IMR-90 (cell line): ENCODE measurements around the gene MBD2. TPM values are rescaled to one million over a fixed set of nuclear protein-coding genes. Genes with fewer than 3 reads are reported as not detected.
A peak's percentile ranks its signal among the peaks of the same experiment; 100 is the strongest.

Experiments used
- ATAC-seq: fragments of 200-7000 bp; cut with Tn5 transposase; 2 replicates; pipeline ENCODE4 v1.9.1; 2020; ENCODE audit warnings: low read depth, mild to moderate bottlenecking, moderate library complexity
- BruUV-seq: library from RNA; stranded (reverse); fragments of 400-500 nt; replicated peaks from 2 replicates; lab custom pipeline; 2021; lab: Mats Ljungman, UMichigan
- CTCF ChIA-PET: fragments of 300-600 bp; formaldehyde crosslinking; extraction: SDS; loops from one replicate; lab custom pipeline; 2021; ENCODE audit warnings: antibody characterized with exemption; lab: Yijun Ruan, JAX
- POLR2A ChIA-PET: fragments of 300-600 bp; sonication (Branson Sonifier 250); formaldehyde crosslinking; loops from one replicate; lab custom pipeline; 2022; ENCODE audit warnings: antibody characterized with exemption; ENCODE audit not compliant: unreplicated experiment; lab: Charles Lee
- DNase-seq: peaks from one replicate; pipeline ENCODE4 v3.0.0; 2013
- H2AFZ ChIP-seq: replicated peaks from 2 replicates; pipeline ENCODE3; 2013; ENCODE audit warnings: low read length, mild to moderate bottlenecking; ENCODE audit not compliant: poor library complexity
- H2AK5ac ChIP-seq: 2 replicates; pipeline ENCODE4 v1.6.1; 2013; ENCODE audit warnings: low read depth, low read length, inconsistent platforms
- H2AK9ac ChIP-seq: replicated peaks from 2 replicates; pipeline ENCODE3; 2013; ENCODE audit warnings: mild to moderate bottlenecking, low read depth, low read length, moderate library complexity; ENCODE audit not compliant: poor library complexity
- H2BK120ac ChIP-seq: 2 replicates; pipeline ENCODE4 v1.6.1; 2013; ENCODE audit warnings: low read depth, low read length, inconsistent platforms
- H2BK15ac ChIP-seq: 3 replicates; pipeline ENCODE4 v1.6.1; 2013; ENCODE audit warnings: low read depth, low read length, inconsistent platforms
- H2BK20ac ChIP-seq: 2 replicates; pipeline ENCODE4 v1.6.1; 2013; ENCODE audit warnings: low read depth, mild to moderate bottlenecking, inconsistent platforms, low read length, moderate library complexity
- H2BK5ac ChIP-seq: 2 replicates; pipeline ENCODE4 v1.6.1; 2013; ENCODE audit warnings: mild to moderate bottlenecking, low read depth, low read length, inconsistent platforms; ENCODE audit not compliant: poor library complexity, severe bottlenecking
- H3K14ac ChIP-seq: replicated peaks from 2 replicates; pipeline ENCODE4 v1.6.1; 2013; ENCODE audit warnings: low read depth, low read length, inconsistent platforms
- H3K18ac ChIP-seq: 2 replicates; pipeline ENCODE4 v1.6.1; 2013; ENCODE audit warnings: low read depth, low read length, control low read depth
- H3K23ac ChIP-seq: 2 replicates; pipeline ENCODE4 v1.6.1; 2013; ENCODE audit warnings: low read depth, low read length, inconsistent platforms
- H3K27ac ChIP-seq: 2 replicates; pipeline ENCODE4 v1.5.1; 2013; ENCODE audit warnings: mild to moderate bottlenecking, control low read depth, low read length; ENCODE audit not compliant: insufficient read depth
- H3K27me3 ChIP-seq: 2 replicates; pipeline ENCODE4 v1.6.1; 2013; ENCODE audit warnings: low read length; ENCODE audit not compliant: control insufficient read depth, insufficient read depth
- H3K36me3 ChIP-seq: 2 replicates; pipeline ENCODE4 v1.6.1; 2013; ENCODE audit warnings: low read length, mixed read lengths; ENCODE audit not compliant: control insufficient read depth, insufficient read depth
- H3K4ac ChIP-seq: 2 replicates; pipeline ENCODE4 v1.6.1; 2013; ENCODE audit warnings: low read depth, low read length, inconsistent platforms
- H3K4me1 ChIP-seq: 2 replicates; pipeline ENCODE4 v1.6.1; 2013; ENCODE audit warnings: low read length, mixed read lengths; ENCODE audit not compliant: control insufficient read depth, insufficient read depth
- H3K4me2 ChIP-seq: 2 replicates; pipeline ENCODE4 v1.6.1; 2013; ENCODE audit warnings: low read depth, mild to moderate bottlenecking, control low read depth, low read length, moderate library complexity
- H3K4me3 ChIP-seq: 2 replicates; pipeline ENCODE4 v1.5.1; 2013; ENCODE audit warnings: low read depth, mild to moderate bottlenecking, control low read depth, low read length, moderate library complexity; ENCODE audit not compliant: insufficient read depth
- H3K56ac ChIP-seq: 2 replicates; pipeline ENCODE4 v1.6.1; 2013; ENCODE audit warnings: low read length, inconsistent platforms; ENCODE audit not compliant: insufficient read depth; ENCODE audit errors: extremely low read depth
- H3K79me1 ChIP-seq, 2 experiments: 2 replicates each; pipeline ENCODE4 v1.6.1; 2013; ENCODE audit warnings: low read length in 2 of 2, inconsistent platforms in 1 of 2, low read depth in 1 of 2
- H3K9ac ChIP-seq: 2 replicates; pipeline ENCODE4 v1.6.1; 2013; ENCODE audit warnings: low read depth, low read length, control low read depth
- H3K9me1 ChIP-seq: 2 replicates; pipeline ENCODE4 v1.6.1; 2013; ENCODE audit warnings: low read length, inconsistent platforms; ENCODE audit not compliant: insufficient read depth
- H3K9me3 ChIP-seq: 2 replicates; pipeline ENCODE4 v1.6.1; 2013; ENCODE audit warnings: low read length; ENCODE audit not compliant: control insufficient read depth, insufficient read depth
- H4K20me1 ChIP-seq: 2 replicates; pipeline ENCODE4 v1.6.1; 2013; ENCODE audit warnings: low read length, inconsistent platforms; ENCODE audit not compliant: insufficient read depth
- H4K5ac ChIP-seq: 2 replicates; pipeline ENCODE4 v1.6.1; 2013; ENCODE audit warnings: mild to moderate bottlenecking, low read depth, low read length, control low read depth
- H4K8ac ChIP-seq, 2 experiments: 2 replicates each; pipeline ENCODE4 v1.6.1; 2013; ENCODE audit warnings: low read depth in 2 of 2, low read length in 2 of 2, control low read depth in 1 of 2, inconsistent platforms in 1 of 2
- H4K91ac ChIP-seq: 2 replicates; pipeline ENCODE4 v1.6.1; 2013; ENCODE audit warnings: low read depth, low read length, inconsistent platforms; ENCODE audit not compliant: insufficient read depth
- BHLHE40 ChIP-seq: fragments of 150-350 bp; IDR thresholded peaks from 2 replicates; pipeline ENCODE4 v1.6.1; 2016; ENCODE audit warnings: mild to moderate bottlenecking, low read depth, low read length
- CHD1 ChIP-seq: IDR thresholded peaks from 2 replicates; pipeline ENCODE4 v1.6.1; 2012; ENCODE audit warnings: low read depth, low read length, improper control_type of control experiment
- FOS ChIP-seq: fragments of 150-350 bp; IDR thresholded peaks from 2 replicates; pipeline ENCODE4 v1.6.1; 2016; ENCODE audit warnings: low read depth, low read length
- MAFK ChIP-seq: IDR thresholded peaks from 2 replicates; pipeline ENCODE4 v1.6.1; 2012; ENCODE audit warnings: low read depth, low read length, improper control_type of control experiment
- MAZ ChIP-seq: IDR thresholded peaks from 2 replicates; pipeline ENCODE4 v1.6.1; 2012; ENCODE audit warnings: low read depth, mild to moderate bottlenecking, low read length, improper control_type of control experiment, moderate library complexity, borderline replicate concordance
- MXI1 ChIP-seq: IDR thresholded peaks from 2 replicates; pipeline ENCODE4 v1.6.1; 2012; ENCODE audit warnings: low read depth, mild to moderate bottlenecking, low read length, moderate library complexity, borderline replicate concordance
- NFE2L2 ChIP-seq: fragments of 150-350 bp; IDR thresholded peaks from 2 replicates; pipeline ENCODE4 v1.6.1; 2016; ENCODE audit warnings: low read depth, mild to moderate bottlenecking, low read length
- POLR2A ChIP-seq: IDR thresholded peaks from 2 replicates; pipeline ENCODE4 v1.6.1; 2012; ENCODE audit warnings: mild to moderate bottlenecking, low read depth, low read length
- RAD21 ChIP-seq: IDR thresholded peaks from 2 replicates; pipeline ENCODE4 v1.6.1; 2012; ENCODE audit warnings: low read length, improper control_type of control experiment
- RCOR1 ChIP-seq: IDR thresholded peaks from 2 replicates; pipeline ENCODE4 v1.6.1; 2012; ENCODE audit warnings: mild to moderate bottlenecking, low read length, improper control_type of control experiment; ENCODE audit not compliant: insufficient replicate concordance
- RFX5 ChIP-seq: IDR thresholded peaks from 2 replicates; pipeline ENCODE4 v1.8.0; 2012; ENCODE audit warnings: low read depth, mild to moderate bottlenecking, low read length, moderate library complexity
- SMC3 ChIP-seq: fragments of 150-350 bp; IDR thresholded peaks from 2 replicates; pipeline ENCODE4 v1.6.1; 2016; ENCODE audit warnings: low read depth, mild to moderate bottlenecking, antibody characterized with exemption, low read length, moderate library complexity
- WGBS, 2 experiments: methylation state at CpG; one replicate each; pipeline versions ENCODE4 v1.1.5 to v1.1.7; 2013; ENCODE audit warnings: missing lambda C conversion rate in 2 of 2; ENCODE audit not compliant: insufficient read length in 1 of 2; ENCODE audit errors: extremely low coverage in 2 of 2; 5-methylcytosine and 5-hydroxymethylcytosine counted together
- dilution Hi-C: fragments of 300-500 bp; cut with HindIII; formaldehyde crosslinking; loops from one replicate; pipeline ENCODE4 v1.14.3; 2018; ENCODE audit warnings: low sequenced_read_pairs; ENCODE audit not compliant: unreplicated experiment
- in situ Hi-C: fragments of 300-500 bp; cut with MboI; formaldehyde crosslinking; loops from 3 replicates; pipeline ENCODE4 v1.14.3; 2019; ENCODE audit warnings: low sequenced_read_pairs, inconsistent platforms, mixed read lengths
- intact Hi-C: fragments of 100-400 bp; cut with micrococcal nuclease; formaldehyde crosslinking; loops from 2 replicates; pipeline ENCODE4 v1.10.0; 2022
- polyA plus RNA-seq, 3 experiments: library from polyadenylated mRNA; depleted of rRNA; stranded (reverse); fragments of >200 nt; gene quantifications; 2 replicates each; pipeline ENCODE4 v1.2.3, GENCODE V29; 2012; ENCODE audit warnings: low replicate concordance in 1 of 3
- total RNA-seq: library from RNA; depleted of rRNA; stranded (reverse); fragments of >200 nt; gene quantifications from 2 replicates; pipeline ENCODE4 v1.2.3, GENCODE V29; 2012
- TF ChIP-seq, protein P1 (sequence below): fragments of 150-350 bp; IDR thresholded peaks from 2 replicates; pipeline ENCODE4 v1.6.1; 2017; ENCODE audit warnings: mild to moderate bottlenecking, antibody characterized with exemption, low read length, low read depth
- TF ChIP-seq, protein P2 (sequence below): fragments of 150-350 bp; IDR thresholded peaks from 2 replicates; pipeline ENCODE4 v1.6.1; 2016; ENCODE audit warnings: low read depth, mild to moderate bottlenecking, low read length, moderate library complexity, borderline replicate concordance

Gene MBD2
- total and polyA plus RNA-seq, 2 of the 4 experiments (the other 2 are of a cell fraction): 9.7 to 29.5 TPM

GRCh38 chr18:54149078-54149697 is 75.3 kb downstream of the MBD2 start:
- H3K4me3 ChIP-seq: peak overlapping the region; percentile 10; the same call in 1 of the 2 replicates
- peak overlapping the region; percentile 84; the same call in 1 of the 2 replicates for H3K18ac ChIP-seq
- H3K9ac ChIP-seq: no peak overlapping the region; the same call in 1 of the 2 replicates
- DNase-seq (peak; percentile 88), ATAC-seq (peak; percentile 93)
- in situ Hi-C loops (no loop called here), intact Hi-C loops (loop anchor here (1.0 to 5.0 kb wide), 2 partner anchors 75 to 118 kb away; partner anchors contain the start of genes MBD2 and POLI), dilution Hi-C loops (no loop called here)
- H2BK15ac ChIP-seq: no peak overlapping the region
- no TSS peak for BruUV-seq
- H2BK120ac ChIP-seq: peak overlapping the region; percentile 31; the same call in 1 of the 2 replicates
- no peak overlapping the region for H2AK5ac ChIP-seq
- peak overlapping the region; percentile 27; the same call in 1 of the 2 replicates for H3K14ac ChIP-seq
- H3K4me2 ChIP-seq: peak overlapping the region; percentile 90
- H3K56ac ChIP-seq: no peak overlapping the region
- H3K9me3 ChIP-seq: no peaks in the 10 kb centered on the region
- POLR2A ChIA-PET: interaction anchor here (0.6 kb wide), 1 partner anchor 16 kb away, joined by 4 read pairs; no protein-coding TSS in a partner anchor
- CTCF ChIA-PET: no interaction called here
- H2AK9ac ChIP-seq: no peak overlapping the region
- WGBS, 2 experiments: no CpG with 5 or more reads among the region's 3 CpGs
- H3K4me1 ChIP-seq: peaks cover 7% of the 10 kb centered on the region
- no peaks in the 10 kb centered on the region for H4K20me1 ChIP-seq
- no peaks in the 10 kb centered on the region for H3K27me3 ChIP-seq
- peak overlapping the region; percentile 34; the same call in 1 of the 2 replicates for H4K5ac ChIP-seq
- peak overlapping the region; percentile 10; the same call in 1 of the 2 replicates for H4K91ac ChIP-seq
- peak overlapping the region; percentile 30; the same call in 1 of the 2 replicates for H3K27ac ChIP-seq
- H3K79me1 ChIP-seq: peaks cover 4 to 13% of the 10 kb centered on the region in 2 experiments; a peak in 2 of 4 replicates
- peak overlapping the region; percentile 30; the same call in 1 of the 2 replicates for H2BK20ac ChIP-seq
- peak overlapping the region; percentile 61 for H2BK5ac ChIP-seq
- H3K4ac ChIP-seq: peak overlapping the region; percentile 7; the same call in 1 of the 2 replicates
- H3K36me3 ChIP-seq: peaks cover 8% of the 10 kb centered on the region; the same call in 1 of the 2 replicates
- no peaks in the 10 kb centered on the region; the same call in 1 of the 2 replicates for H3K9me1 ChIP-seq
- no peak overlapping the region for H2AFZ ChIP-seq
- peak overlapping the region; percentile 41; the same call in 1 of the 2 replicates for H3K23ac ChIP-seq
- peak overlapping the region in 1 of 2 experiments; percentile 26; a peak in 1 of 4 replicates for H4K8ac ChIP-seq
- TF ChIP-seq SMC3 (no peak), CHD1 (no peak), RFX5 (no peak), MXI1 (no peak), MAZ (no peak), NFE2L2 (no peak), RAD21 (no peak), RCOR1 (no peak), POLR2A (no peak), MAFK (peak; percentile 90), BHLHE40 (peak; percentile 48; the same call in 1 of the 2 replicates), FOS (peak; percentile 84)
- TF ChIP-seq, protein P1, sequence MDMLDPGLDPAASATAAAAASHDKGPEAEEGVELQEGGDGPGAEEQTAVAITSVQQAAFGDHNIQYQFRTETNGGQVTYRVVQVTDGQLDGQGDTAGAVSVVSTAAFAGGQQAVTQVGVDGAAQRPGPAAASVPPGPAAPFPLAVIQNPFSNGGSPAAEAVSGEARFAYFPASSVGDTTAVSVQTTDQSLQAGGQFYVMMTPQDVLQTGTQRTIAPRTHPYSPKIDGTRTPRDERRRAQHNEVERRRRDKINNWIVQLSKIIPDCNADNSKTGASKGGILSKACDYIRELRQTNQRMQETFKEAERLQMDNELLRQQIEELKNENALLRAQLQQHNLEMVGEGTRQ: no peak
- TF ChIP-seq, protein P2, sequence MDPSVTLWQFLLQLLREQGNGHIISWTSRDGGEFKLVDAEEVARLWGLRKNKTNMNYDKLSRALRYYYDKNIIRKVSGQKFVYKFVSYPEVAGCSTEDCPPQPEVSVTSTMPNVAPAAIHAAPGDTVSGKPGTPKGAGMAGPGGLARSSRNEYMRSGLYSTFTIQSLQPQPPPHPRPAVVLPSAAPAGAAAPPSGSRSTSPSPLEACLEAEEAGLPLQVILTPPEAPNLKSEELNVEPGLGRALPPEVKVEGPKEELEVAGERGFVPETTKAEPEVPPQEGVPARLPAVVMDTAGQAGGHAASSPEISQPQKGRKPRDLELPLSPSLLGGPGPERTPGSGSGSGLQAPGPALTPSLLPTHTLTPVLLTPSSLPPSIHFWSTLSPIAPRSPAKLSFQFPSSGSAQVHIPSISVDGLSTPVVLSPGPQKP: no peak
